Left colon (tissue), 2 donors: ENCODE measurements around the gene IFI27L2. TPM values are rescaled to one million over a fixed set of nuclear protein-coding genes. Genes with fewer than 3 reads are reported as not detected.
A peak's percentile ranks its signal among the peaks of the same experiment; 100 is the strongest.

Source experiments
- ATAC-seq: fragments of 200-7000 bp; cut with Tn5 transposase; one replicate; pipeline ENCODE4 v1.9.1; 2020; ENCODE audit warnings: mild to moderate bottlenecking, moderate library complexity
- DNase-seq, 2 donors: peaks; one replicate each; pipeline ENCODE4 v3.0.0-alpha.2; 2020
- intact Hi-C, 2 donors: fragments of 100-400 bp; cut with DNase I in 1 of 2; cut with micrococcal nuclease in 1 of 2; formaldehyde crosslinking; loops; one replicate each; pipeline versions ENCODE4 v1.11.2 to v1.14.0; 2022; cut with DNase I, micrococcal nuclease
- long read RNA-seq: library from polyadenylated mRNA; unstranded; transcript quantifications from one replicate; pipeline ENCODE4 v2.0.0, GENCODE V29; 2021
- total RNA-seq, 2 donors: library from RNA; stranded (reverse); fragmentation: NEBNext Ultra II Directional; extraction: Animal tissue kit (Norgen Biotek cat#: 25700); gene quantifications; one replicate each; pipeline ENCODE4 v1.2.1, GENCODE V29; 2021
- donor health status: DM: no; HTN: no; CAD: no.
- donor health status: DM: yes; HTN: yes; CAD: no.

Gene IFI27L2
- 10 to 100 TPM; 32.3 to 39.3 TPM for total RNA-seq
- long read RNA-seq, transcript IFI27L2-201 (4 exons, 511 nt) = major isoform, 21 of 24 reads
- long read RNA-seq, partial matches to known transcripts = 0 of 24 reads
- long read RNA-seq, other reads (novel, unspliced or antisense) = 2 of 24 reads

DNA sequence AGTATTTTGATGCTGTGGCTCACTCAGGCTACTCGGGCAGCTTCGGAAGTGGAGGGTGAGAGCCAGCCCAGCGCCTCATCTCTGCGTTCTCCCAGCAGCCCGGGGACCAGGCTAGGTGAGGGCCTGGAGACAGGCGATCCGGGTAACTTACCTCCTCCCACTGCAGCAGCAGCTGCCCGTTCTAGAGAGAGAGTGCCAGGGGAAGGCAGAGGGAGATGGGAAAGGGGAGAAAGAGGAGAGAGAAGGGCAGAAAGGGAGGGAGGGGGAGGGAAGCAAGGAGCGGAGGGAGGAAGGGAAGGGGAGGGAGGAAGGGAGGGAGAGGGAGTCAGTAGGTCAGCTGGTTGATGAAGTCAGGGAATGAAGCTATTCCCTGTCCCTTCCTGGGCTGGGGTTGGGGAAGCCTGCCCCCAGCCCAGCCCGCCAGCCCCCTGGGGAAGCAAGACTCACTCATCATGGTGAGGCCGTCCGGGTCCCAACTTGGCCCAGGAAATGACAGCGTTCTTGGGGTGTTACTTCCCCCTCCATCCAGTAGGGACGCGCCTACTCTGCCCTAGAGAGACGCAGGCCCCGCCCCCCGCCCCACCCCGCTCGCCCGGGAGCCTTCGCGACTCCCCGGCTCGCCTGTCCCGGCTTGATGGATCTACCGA is at the start of gene IFI27L2:
TSS of gene IFI27L2 (minus strand) at position 494 of the 647 bp plus-strand sequence. CDS start at position 454, 40 bp downstream.
- DNase-seq (peak; percentile 76 to 81), ATAC-seq (peak; percentile 92)
- intact Hi-C loops = no loop called here

- intact Hi-C loops = no loop called here
- DNase-seq = no peak
- ATAC-seq = no peak
These were observed 48.4 kb upstream of the IFI27L2 start for GRCh38 chr14:94177806-94178205.

- ATAC-seq (no peak), DNase-seq (no peak)
- intact Hi-C loops = no loop called here
These were observed 47.4 kb upstream of the IFI27L2 start for GRCh38 chr14:94176808-94177207.

DNA sequence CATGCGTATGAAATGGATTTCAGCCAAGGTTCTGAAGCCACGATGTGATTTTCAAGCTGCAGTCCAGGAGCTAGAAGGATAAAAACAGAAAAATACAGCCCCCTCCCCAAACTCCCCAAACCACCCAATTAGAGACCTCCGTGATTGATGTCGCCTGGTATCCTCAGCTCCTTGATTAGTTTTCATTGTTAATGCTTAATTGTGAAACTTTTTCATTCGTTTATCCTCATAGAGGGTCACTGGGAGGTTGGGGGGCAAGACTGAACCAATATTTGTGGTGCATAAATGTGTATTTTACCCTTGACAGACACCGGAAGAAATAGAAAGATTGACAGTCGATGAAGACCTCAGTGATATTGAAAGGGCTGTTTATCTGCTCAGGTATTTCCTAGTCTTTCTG is 46.3 kb upstream of the IFI27L2 start:
- intact Hi-C loops = no loop called here
- no peak for DNase-seq
- no peak for ATAC-seq

GRCh38 chr14:94175011-94175745 is 45.8 kb upstream of the IFI27L2 start:
- DNase-seq = peak in 1 of 2 donors; percentile 19
- ATAC-seq = no peak
- intact Hi-C loops = no loop called here

- ATAC-seq (no peak), DNase-seq (no peak)
- intact Hi-C loops = no loop called here
These were observed 45.2 kb upstream of the IFI27L2 start for GRCh38 chr14:94174604-94175010.

DNA sequence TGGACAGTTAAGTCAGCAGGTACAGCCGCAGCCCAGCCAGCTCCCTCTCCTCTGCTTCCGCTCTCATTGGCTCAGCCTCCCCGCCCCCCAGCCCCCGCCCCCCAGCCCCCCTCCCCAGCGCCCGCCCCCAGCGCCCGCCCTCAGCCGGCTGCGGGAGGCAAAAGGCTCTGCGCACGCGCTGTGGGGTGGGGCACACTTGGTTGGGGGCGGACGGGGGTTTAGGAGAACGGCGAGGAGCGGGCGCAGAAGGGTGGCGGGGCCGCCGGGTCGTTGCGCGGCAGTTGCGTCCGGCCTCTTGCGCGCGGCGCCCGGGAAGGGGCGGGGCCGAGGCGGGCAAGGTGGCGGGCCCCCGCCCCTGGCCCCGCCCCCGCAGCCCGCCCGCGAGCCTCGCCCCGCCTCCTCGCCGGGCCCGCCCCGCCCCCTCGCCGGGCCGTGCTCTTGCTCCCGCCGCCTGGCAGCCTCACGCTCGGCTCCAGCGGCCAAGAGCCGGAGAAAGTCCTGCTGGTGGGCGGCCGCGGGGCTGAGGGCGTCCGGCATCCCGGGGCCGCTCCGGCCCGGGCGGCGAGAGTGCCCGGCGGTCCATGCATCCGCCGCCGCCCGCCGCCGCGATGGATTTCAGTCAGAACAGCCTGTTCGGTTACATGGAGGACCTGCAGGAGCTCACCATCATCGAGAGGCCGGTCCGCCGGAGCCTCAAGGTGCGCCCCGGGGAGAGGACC is 44.6 kb upstream of the IFI27L2 start, which contains the start of gene PPP4R4:
TSS of gene PPP4R4 (plus strand) at position 438 of the 719 bp plus-strand sequence. CDS start at position 582, 144 bp downstream.
- DNase-seq (peak; percentile 72 to 82), ATAC-seq (peak; percentile 95)
- intact Hi-C loops = no loop called here

DNA sequence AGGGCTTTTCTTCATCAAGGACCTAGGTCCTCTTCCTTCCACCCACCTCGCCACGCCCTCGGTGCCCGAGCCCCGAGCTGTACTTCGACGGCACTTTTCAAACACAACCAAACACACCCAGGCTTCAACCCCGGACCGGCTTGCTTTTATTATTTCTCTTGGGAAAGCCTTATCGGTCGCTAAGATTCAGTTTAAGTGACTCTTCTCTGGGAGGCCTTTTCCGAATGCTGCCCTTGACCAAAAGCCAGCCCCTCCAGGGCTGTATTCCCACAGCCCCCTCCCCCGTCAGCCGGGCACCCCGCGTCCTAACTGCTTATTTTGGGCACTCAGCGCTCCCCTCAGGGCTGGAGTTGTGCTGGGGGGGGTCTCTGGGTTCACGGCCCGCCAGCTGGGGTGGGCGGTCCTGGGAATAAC is 44.1 kb upstream of the IFI27L2 start:
- peak; percentile 13 for ATAC-seq
- peak in 1 of 2 donors; percentile 38 for DNase-seq
- intact Hi-C loops = no loop called here

DNA sequence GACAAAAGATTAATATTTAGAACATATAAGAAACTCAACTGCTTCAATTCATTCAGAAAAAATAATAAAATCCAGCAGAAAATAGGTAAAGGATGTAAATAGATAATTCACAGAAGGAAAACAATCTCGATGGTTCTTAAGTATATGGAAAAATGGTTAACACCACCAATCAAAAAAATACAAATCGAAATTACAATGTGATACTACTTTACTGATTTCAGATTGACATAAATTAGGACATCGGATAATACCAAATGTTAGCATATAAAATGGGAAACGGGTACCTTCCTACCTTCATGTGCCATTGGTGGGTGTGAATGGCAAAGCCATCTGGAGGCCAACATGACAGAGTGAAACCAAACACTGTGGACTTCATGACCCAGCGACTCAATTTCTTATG is 43.1 kb upstream of the IFI27L2 start:
- ATAC-seq (no peak), DNase-seq (no peak)
- intact Hi-C loops = no loop called here

GRCh38 chr14:94171208-94171607 is 41.8 kb upstream of the IFI27L2 start:
- DNase-seq (no peak), ATAC-seq (no peak)
- intact Hi-C loops = no loop called here

GRCh38 chr14:94170136-94170535 is 40.7 kb upstream of the IFI27L2 start:
- ATAC-seq (no peak), DNase-seq (no peak)
- intact Hi-C loops = no loop called here

DNA sequence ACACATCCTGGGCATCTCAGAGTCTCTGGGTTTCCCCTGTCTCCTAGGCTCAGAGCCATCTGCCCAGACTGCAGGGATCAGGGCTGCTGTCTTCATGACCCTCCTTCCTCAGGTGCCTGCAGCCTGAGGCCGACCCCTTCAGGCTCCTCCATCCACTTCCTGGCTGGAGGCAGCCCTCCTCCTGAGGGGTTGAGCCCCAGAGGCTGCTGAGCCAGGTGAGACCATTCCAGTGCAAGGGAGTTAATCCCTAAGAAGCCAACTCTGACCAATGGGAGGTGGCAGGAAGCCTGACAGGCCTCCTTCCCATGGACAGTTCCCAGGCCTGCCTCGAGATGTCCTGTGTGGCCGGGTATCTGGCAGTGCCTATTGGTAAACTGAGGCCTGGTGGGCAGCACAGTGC is 36.3 kb upstream of the IFI27L2 start:
- DNase-seq (no peak), ATAC-seq (no peak)
- intact Hi-C loops = no loop called here

GRCh38 chr14:94164685-94165431 is 35.5 kb upstream of the IFI27L2 start:
- intact Hi-C loops = no loop called here
- no peak for DNase-seq
- no peak for ATAC-seq

DNA sequence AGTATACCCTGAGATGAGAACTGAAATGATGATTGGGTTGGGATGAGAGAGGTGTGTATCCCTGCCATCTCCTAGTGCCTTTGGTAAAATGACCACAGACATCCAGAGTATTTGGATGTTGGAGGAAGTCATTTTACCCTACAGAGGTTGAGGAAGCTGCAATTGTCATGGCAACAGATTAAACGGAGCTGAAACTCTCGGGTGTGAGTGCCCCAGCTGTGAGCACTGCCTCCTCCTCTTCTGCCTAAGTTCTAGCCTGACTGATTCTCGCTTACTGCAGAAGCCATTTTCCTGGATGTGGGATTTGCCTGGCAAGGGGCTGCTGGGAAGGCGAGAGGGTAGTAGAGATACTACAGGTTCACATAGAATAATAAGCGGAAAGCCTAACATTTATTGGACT is 34.4 kb upstream of the IFI27L2 start:
- intact Hi-C loops = no loop called here
- no peak for DNase-seq
- no peak for ATAC-seq

DNA sequence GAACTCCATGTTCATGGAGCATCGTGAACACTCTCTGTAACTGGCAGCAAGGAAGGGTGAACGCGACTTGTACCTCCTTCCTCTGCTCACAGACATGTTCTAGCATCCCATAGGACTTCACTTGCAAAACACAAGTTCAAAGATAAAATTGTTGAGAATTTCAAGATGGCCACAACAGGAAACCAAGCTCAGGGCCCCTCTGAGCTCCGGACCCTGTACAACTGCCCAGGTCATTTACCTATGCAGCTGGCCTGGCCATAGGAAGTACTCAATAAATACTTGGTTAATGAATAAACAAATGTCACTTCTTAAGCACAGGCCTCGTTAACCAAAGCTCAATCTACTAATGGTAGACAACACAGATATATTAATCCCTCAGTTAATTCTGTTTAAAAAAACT is 33.1 kb upstream of the IFI27L2 start:
- intact Hi-C loops = no loop called here
- ATAC-seq (no peak), DNase-seq (no peak)

DNA sequence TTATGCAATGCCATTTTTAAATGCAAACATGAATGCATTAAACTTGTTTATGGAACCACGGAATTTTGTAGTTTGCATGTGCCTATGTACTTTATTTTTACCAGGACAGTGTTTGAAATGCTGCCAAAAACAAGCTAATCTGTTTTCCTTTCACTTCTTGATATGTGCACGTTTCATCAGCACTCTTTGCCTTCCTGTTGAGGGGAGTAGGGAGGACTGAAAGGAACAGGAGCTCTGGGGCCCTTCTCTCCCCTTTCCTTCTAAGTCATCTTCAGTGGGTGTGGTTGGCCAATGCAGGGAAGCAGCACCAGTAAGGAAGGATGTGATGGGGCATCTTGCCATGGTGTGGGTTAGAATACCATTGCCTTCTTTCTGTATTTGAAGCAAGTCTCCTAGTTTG is 32.6 kb upstream of the IFI27L2 start:
- no peak for DNase-seq
- intact Hi-C loops = no loop called here

DNA sequence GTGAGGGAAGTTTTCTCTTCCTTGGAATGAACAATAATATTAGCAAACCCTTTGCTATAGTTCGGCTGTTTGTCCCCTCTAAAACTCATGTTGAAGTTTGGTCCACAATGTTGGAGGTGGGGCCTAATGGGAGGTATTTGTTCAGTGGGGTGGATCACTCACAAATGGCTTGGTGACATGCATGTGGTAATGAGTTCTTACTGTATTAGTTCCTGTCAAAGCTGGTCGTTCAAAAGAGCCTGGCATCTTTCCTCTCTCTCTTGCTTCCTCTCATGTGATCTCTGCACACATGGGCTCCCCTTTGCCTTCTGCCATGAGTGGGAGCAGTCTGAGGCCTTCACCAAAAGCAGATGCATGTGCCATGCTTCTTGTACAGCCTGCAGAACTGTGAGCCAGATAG is 31.7 kb upstream of the IFI27L2 start:
- ATAC-seq (no peak), DNase-seq (no peak)
- intact Hi-C loops = no loop called here

More for the DNA sequence above, 32.6 kb upstream of the IFI27L2 start:
- ATAC-seq = no peak

GRCh38 chr14:94158239-94158883 is 29.0 kb upstream of the IFI27L2 start:
- intact Hi-C loops = no loop called here
- ATAC-seq (no peak), DNase-seq (no peak)
